Osteocyte (in vitro differentiated cells): Measurements from ENCODE around the gene SMAD1. TPM values are rescaled to one million over a fixed set of nuclear protein-coding genes. Genes with fewer than 3 reads are reported as not detected.

Experiments used
- DNase-seq: peaks from one replicate; pipeline ENCODE4 v3.0.0; 2021; ENCODE audit warnings: mixed read lengths; ENCODE audit not compliant: unreplicated experiment; ENCODE audit errors: extremely low spot score
- H3K27ac Mint-ChIP-seq: one replicate; pipeline ENCODE4 v1.8.0; 2021; ENCODE audit warnings: mild to moderate bottlenecking, mixed read lengths; ENCODE audit not compliant: unreplicated experiment
- H3K27me3 Mint-ChIP-seq: one replicate; pipeline ENCODE4 v1.8.0; 2021; ENCODE audit warnings: mixed read lengths; ENCODE audit not compliant: unreplicated experiment
- H3K36me3 Mint-ChIP-seq: one replicate; pipeline ENCODE4 v1.8.0; 2021; ENCODE audit warnings: mixed read lengths; ENCODE audit not compliant: unreplicated experiment
- H3K4me1 Mint-ChIP-seq: one replicate; pipeline ENCODE4 v1.8.0; 2021; ENCODE audit warnings: mixed read lengths; ENCODE audit not compliant: unreplicated experiment
- H3K4me3 Mint-ChIP-seq: one replicate; pipeline ENCODE4 v1.8.0; 2021; ENCODE audit warnings: mild to moderate bottlenecking, moderate library complexity, mixed read lengths; ENCODE audit not compliant: unreplicated experiment
- H3K9me3 Mint-ChIP-seq: one replicate; pipeline ENCODE4 v1.8.0; 2021; ENCODE audit warnings: mixed read lengths; ENCODE audit not compliant: unreplicated experiment
- CTCF ChIP-seq: fragments of 200-600 bp; sonication (generic); IDR thresholded peaks from 2 replicates; pipeline ENCODE4 v1.5.0; 2021; ENCODE audit warnings: antibody characterized with exemption, mild to moderate bottlenecking, moderate library complexity
- total RNA-seq: library from RNA; stranded (reverse); gene quantifications from 2 replicates; pipeline ENCODE4 v1.2.1, GENCODE V29; 2021

Gene SMAD1
- total RNA-seq, 1 donor from 2014 or later, result 18.1 TPM

- no peak for TF ChIP-seq CTCF
- H3K4me3 Mint-ChIP-seq, result no peak overlapping the region
- no peaks in the 10 kb centered on the region for H3K4me1 Mint-ChIP-seq
- no peaks in the 10 kb centered on the region for H3K27me3 Mint-ChIP-seq
- H3K36me3 Mint-ChIP-seq, result no peaks in the 10 kb centered on the region
- no peak overlapping the region for H3K27ac Mint-ChIP-seq
- no peak for DNase-seq
- no peaks in the 10 kb centered on the region for H3K9me3 Mint-ChIP-seq
Measured at GRCh38 chr4:145487631-145488030, 6.0 kb downstream of the SMAD1 start.

- H3K4me3 Mint-ChIP-seq, result no peak overlapping the region
- H3K27me3 Mint-ChIP-seq, result no peaks in the 10 kb centered on the region
- TF ChIP-seq CTCF, result no peak
- H3K4me1 Mint-ChIP-seq, result no peaks in the 10 kb centered on the region
- no peak overlapping the region for H3K27ac Mint-ChIP-seq
- no peaks in the 10 kb centered on the region for H3K36me3 Mint-ChIP-seq
- no peaks in the 10 kb centered on the region for H3K9me3 Mint-ChIP-seq
- DNase-seq, result no peak
Measured at GRCh38 chr4:145488310-145488709, 6.7 kb downstream of the SMAD1 start.

- no peaks in the 10 kb centered on the region for H3K27me3 Mint-ChIP-seq
- DNase-seq, result no peak
- no peak overlapping the region for H3K4me3 Mint-ChIP-seq
- H3K4me1 Mint-ChIP-seq, result no peaks in the 10 kb centered on the region
- no peaks in the 10 kb centered on the region for H3K36me3 Mint-ChIP-seq
- H3K9me3 Mint-ChIP-seq, result no peaks in the 10 kb centered on the region
- no peak overlapping the region for H3K27ac Mint-ChIP-seq
- no peak for TF ChIP-seq CTCF
Measured at GRCh38 chr4:145489556-145489955, 7.9 kb downstream of the SMAD1 start.

GRCh38 chr4:145490361-145490760, 8.7 kb downstream of the SMAD1 start:
- Mint-ChIP-seq H3K4me3 (no peak overlapping the region), H3K9me3 (no peaks in the 10 kb centered on the region), H3K27me3 (no peaks in the 10 kb centered on the region)

GRCh38 chr4:145490796-145491195, 9.1 kb downstream of the SMAD1 start:
- Mint-ChIP-seq H3K9me3 (no peaks in the 10 kb centered on the region), H3K27me3 (no peaks in the 10 kb centered on the region), H3K27ac (no peak overlapping the region), H3K4me1 (no peaks in the 10 kb centered on the region), H3K4me3 (no peak overlapping the region), H3K36me3 (peaks cover 2% of the 10 kb centered on the region)
- no peak for TF ChIP-seq CTCF
- DNase-seq, result no peak

More at GRCh38 chr4:145490361-145490760, 8.7 kb downstream of the SMAD1 start:
- H3K36me3 Mint-ChIP-seq, result peaks cover 2% of the 10 kb centered on the region
- TF ChIP-seq CTCF, result no peak
- no peaks in the 10 kb centered on the region for H3K4me1 Mint-ChIP-seq
- no peak for DNase-seq
- no peak overlapping the region for H3K27ac Mint-ChIP-seq
